DND-41 (cell line): ENCODE results near the gene SINHCAF.

Experiments
- CTCF ChIP-seq: IDR thresholded peaks from 2 replicates; pipeline ENCODE4 v1.5.1; 2012; ENCODE audit warnings: borderline replicate concordance, low read length, moderate library complexity, mild to moderate bottlenecking; ENCODE audit not compliant: poor library complexity, severe bottlenecking; ENCODE audit errors: extremely low read depth
- EZH2 ChIP-seq: IDR thresholded peaks from 3 replicates; pipeline ENCODE4 v1.6.1; 2012; ENCODE audit warnings: borderline replicate concordance, low read depth, mild to moderate bottlenecking, moderate library complexity, low read length, inconsistent platforms; ENCODE audit not compliant: severe bottlenecking

- TF ChIP-seq EZH2 (no peak), CTCF (no peak)
These were observed 42.9 kb upstream of the SINHCAF start for GRCh38 chr12:31368666-31369361.
